Trophoblast cell (in vitro differentiated cells and primary cell): ENCODE data around the gene NHS.

Experiments used
- DNase-seq, 2 donors: peaks; one replicate each; pipeline ENCODE4 v3.0.0-alpha.2; 2016
- H2AFZ ChIP-seq: 2 replicates; pipeline ENCODE4 v1.6.1; 2013; ENCODE audit warnings: low read length, moderate library complexity, mild to moderate bottlenecking; ENCODE audit not compliant: insufficient read depth, poor library complexity
- H2AK5ac ChIP-seq: 2 replicates; pipeline ENCODE4 v1.6.1; 2013; ENCODE audit warnings: mild to moderate bottlenecking, low read length
- H2BK120ac ChIP-seq: 2 replicates; pipeline ENCODE4 v1.6.1; 2013; ENCODE audit warnings: low read length, mild to moderate bottlenecking, moderate library complexity; ENCODE audit not compliant: insufficient read depth, poor library complexity
- H2BK12ac ChIP-seq: 2 replicates; pipeline ENCODE4 v1.6.1; 2013; ENCODE audit warnings: mild to moderate bottlenecking, low read length, moderate library complexity
- H2BK5ac ChIP-seq: 2 replicates; pipeline ENCODE4 v1.6.1; 2013; ENCODE audit warnings: low read length, low read depth, moderate library complexity, mild to moderate bottlenecking; ENCODE audit not compliant: poor library complexity
- H3K14ac ChIP-seq: 2 replicates; pipeline ENCODE4 v1.6.1; 2013; ENCODE audit warnings: mild to moderate bottlenecking, low read length
- H3K18ac ChIP-seq: 2 replicates; pipeline ENCODE4 v1.6.1; 2013; ENCODE audit warnings: mild to moderate bottlenecking, low read length
- H3K23ac ChIP-seq: 2 replicates; pipeline ENCODE4 v1.6.1; 2013; ENCODE audit warnings: low read length
- H3K27ac ChIP-seq: 2 replicates; pipeline ENCODE4 v1.5.1; 2013; ENCODE audit warnings: low read depth, mild to moderate bottlenecking, inconsistent platforms, low read length, moderate library complexity
- H3K27me3 ChIP-seq: 2 replicates; pipeline ENCODE4 v1.6.1; 2013; ENCODE audit warnings: inconsistent platforms, mild to moderate bottlenecking, low read length, moderate library complexity; ENCODE audit not compliant: insufficient read depth
- H3K36me3 ChIP-seq, 2 experiments: 1 replicate in 1 of 2; 2 replicates in 1 of 2; pipeline ENCODE4 v1.6.1; 2013; ENCODE audit warnings: low read length in 2 of 2, mild to moderate bottlenecking in 2 of 2, moderate library complexity in 1 of 2; ENCODE audit not compliant: insufficient read depth in 2 of 2, control insufficient read depth in 1 of 2
- H3K4ac ChIP-seq: 2 replicates; pipeline ENCODE4 v1.6.1; 2013; ENCODE audit warnings: low read depth, mild to moderate bottlenecking, low read length, moderate library complexity
- H3K4me1 ChIP-seq, 2 experiments: 1 replicate in 1 of 2; 2 replicates in 1 of 2; pipeline ENCODE4 v1.6.1; 2013; ENCODE audit warnings: low read length in 2 of 2, mild to moderate bottlenecking in 2 of 2, moderate library complexity in 1 of 2; ENCODE audit not compliant: insufficient read depth in 2 of 2, control insufficient read depth in 1 of 2
- H3K4me2 ChIP-seq: 2 replicates; pipeline ENCODE4 v1.6.1; 2013; ENCODE audit warnings: inconsistent platforms, mild to moderate bottlenecking, low read length, moderate library complexity
- H3K4me3 ChIP-seq: 2 replicates; pipeline ENCODE4 v1.5.1; 2013; ENCODE audit warnings: mild to moderate bottlenecking, low read depth, low read length, inconsistent platforms
- H3K79me1 ChIP-seq: one replicate; pipeline ENCODE4 v1.6.1; 2013; ENCODE audit warnings: low read length
- H3K79me2 ChIP-seq: 2 replicates; pipeline ENCODE4 v1.6.1; 2013; ENCODE audit warnings: low read length, mild to moderate bottlenecking; ENCODE audit not compliant: control insufficient read depth, insufficient read depth, poor library complexity
- H3K9ac ChIP-seq: 2 replicates; pipeline ENCODE4 v1.6.1; 2013; ENCODE audit warnings: mild to moderate bottlenecking, low read length
- H3K9me3 ChIP-seq: 2 replicates; pipeline ENCODE4 v1.6.1; 2013; ENCODE audit warnings: low read depth, mild to moderate bottlenecking, control low read depth, inconsistent platforms, low read length; ENCODE audit not compliant: insufficient read depth
- H4K12ac ChIP-seq: 2 replicates; pipeline ENCODE4 v1.6.1; 2013; ENCODE audit warnings: low read depth, mild to moderate bottlenecking, low read length, moderate library complexity
- H4K8ac ChIP-seq: 2 replicates; pipeline ENCODE4 v1.6.1; 2013; ENCODE audit warnings: low read depth, mild to moderate bottlenecking, low read length, moderate library complexity
- H4K91ac ChIP-seq: one replicate; pipeline ENCODE4 v1.6.1; 2013; ENCODE audit warnings: low read depth, mild to moderate bottlenecking, low read length, moderate library complexity
- WGBS: extraction: QIAGEN DNeasy Blood & Tissue Kit; methylation state at CpG from one replicate; pipeline ENCODE4 v1.1.7; 2013; ENCODE audit warnings: missing lambda C conversion rate; ENCODE audit not compliant: insufficient read length, insufficient coverage; ENCODE audit errors: extremely low coverage; 5-methylcytosine and 5-hydroxymethylcytosine counted together

NHS gene

DNA sequence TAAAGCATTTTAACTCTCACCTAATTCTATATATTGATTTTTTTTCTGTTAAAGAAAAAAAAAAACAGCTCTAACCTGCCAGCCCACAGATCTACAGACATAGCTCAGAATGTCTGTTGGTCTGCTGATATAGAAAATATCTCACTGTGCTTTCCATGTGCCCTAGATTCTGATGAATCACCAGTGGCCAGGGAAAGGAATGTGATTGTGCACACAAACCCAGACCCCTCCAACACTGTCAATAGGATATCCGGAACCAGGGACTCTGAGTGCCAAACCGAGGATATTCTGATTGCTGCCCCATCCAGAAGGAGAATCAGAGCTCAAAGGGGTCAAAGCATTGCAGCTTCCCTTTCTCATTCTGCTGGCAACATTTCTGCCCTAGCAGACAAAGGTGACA, 350.2 kb downstream of the NHS start:
- Histone ChIP-seq H4K12ac (no peak overlapping the region), H4K8ac (no peak overlapping the region), H3K4me2 (no peak overlapping the region), H3K9me3 (no peaks in the 10 kb centered on the region), H3K79me1 (no peaks in the 10 kb centered on the region), H3K4ac (no peak overlapping the region), H2BK120ac (no peak overlapping the region), H3K36me3 (no peaks in the 10 kb centered on the region), H2AK5ac (no peak overlapping the region), H3K18ac (no peak overlapping the region), H3K4me3 (no peak overlapping the region), H3K23ac (no peak overlapping the region), H3K9ac (no peak overlapping the region), H4K91ac (no peak overlapping the region), H3K27me3 (no peaks in the 10 kb centered on the region), H3K14ac (no peak overlapping the region), H2BK12ac (no peak overlapping the region), H3K4me1 (no peaks in the 10 kb centered on the region), H3K27ac (no peak overlapping the region), H3K79me2 (no peaks in the 10 kb centered on the region), H2AFZ (no peak overlapping the region), H2BK5ac (no peak overlapping the region)
- DNase-seq: no peak
- WGBS: no CpG with 5 or more reads among the region's 2 CpGs

GRCh38 chrX:17732138-17732783, 357.3 kb downstream of the NHS start:
- Histone ChIP-seq H4K91ac (no peak overlapping the region), H3K4ac (no peak overlapping the region), H3K27me3 (no peaks in the 10 kb centered on the region), H3K27ac (no peak overlapping the region), H3K9me3 (no peaks in the 10 kb centered on the region), H3K79me2 (no peaks in the 10 kb centered on the region), H3K4me3 (no peak overlapping the region), H2AFZ (no peak overlapping the region), H4K8ac (no peak overlapping the region), H3K4me2 (no peak overlapping the region), H3K23ac (no peak overlapping the region), H2BK5ac (no peak overlapping the region), H2BK120ac (no peak overlapping the region), H3K36me3 (no peaks in the 10 kb centered on the region), H3K9ac (no peak overlapping the region), H2BK12ac (no peak overlapping the region), H3K79me1 (no peaks in the 10 kb centered on the region), H4K12ac (no peak overlapping the region), H3K14ac (no peak overlapping the region), H2AK5ac (no peak overlapping the region), H3K18ac (no peak overlapping the region), H3K4me1 (no peaks in the 10 kb centered on the region)
- WGBS: no CpG with 5 or more reads among the region's 16 CpGs
- no peak for DNase-seq

- Histone ChIP-seq H3K4ac (no peak overlapping the region), H4K8ac (no peak overlapping the region), H3K27ac (no peak overlapping the region), H4K91ac (no peak overlapping the region), H3K23ac (no peak overlapping the region), H2BK120ac (no peak overlapping the region), H3K27me3 (no peaks in the 10 kb centered on the region), H4K12ac (no peak overlapping the region), H3K4me1 (no peaks in the 10 kb centered on the region), H3K79me1 (no peaks in the 10 kb centered on the region), H3K14ac (no peak overlapping the region), H3K36me3 (no peaks in the 10 kb centered on the region), H2BK5ac (no peak overlapping the region), H3K4me3 (no peak overlapping the region), H3K18ac (no peak overlapping the region), H3K79me2 (no peaks in the 10 kb centered on the region), H2AK5ac (no peak overlapping the region), H2AFZ (no peak overlapping the region), H3K4me2 (no peak overlapping the region), H2BK12ac (no peak overlapping the region), H3K9me3 (no peaks in the 10 kb centered on the region), H3K9ac (no peak overlapping the region)
- no CpG with 5 or more reads among the region's 5 CpGs for WGBS
- no peak for DNase-seq
These were observed 360.4 kb downstream of the NHS start for GRCh38 chrX:17735406-17735805.

- Histone ChIP-seq H2BK120ac (no peak overlapping the region), H3K79me2 (no peaks in the 10 kb centered on the region), H4K12ac (peak overlapping the region; percentile 84), H3K23ac (no peak overlapping the region), H2BK12ac (no peak overlapping the region), H3K4ac (no peak overlapping the region), H2AK5ac (no peak overlapping the region), H3K79me1 (no peaks in the 10 kb centered on the region), H2BK5ac (no peak overlapping the region), H3K9me3 (no peaks in the 10 kb centered on the region), H4K91ac (peak overlapping the region; percentile 76), H3K14ac (no peak overlapping the region), H4K8ac (peak overlapping the region; percentile 91), H3K9ac (no peak overlapping the region), H3K4me3 (peak overlapping the region; percentile 60), H3K4me2 (peak overlapping the region; percentile 47), H3K27me3 (no peaks in the 10 kb centered on the region), H3K18ac (peak overlapping the region; percentile 45), H3K27ac (peak overlapping the region; percentile 58), H2AFZ (peak overlapping the region; percentile 66), H3K36me3 (no peaks in the 10 kb centered on the region), H3K4me1 (no peaks in the 10 kb centered on the region)
- no CpG with 5 or more reads among the region's 5 CpGs for WGBS
- DNase-seq: peak in 1 of 2 donors; percentile 24
These were observed 361.5 kb downstream of the NHS start for GRCh38 chrX:17736478-17736855.
